ENCODE results near the gene CCDC190.

DNA sequence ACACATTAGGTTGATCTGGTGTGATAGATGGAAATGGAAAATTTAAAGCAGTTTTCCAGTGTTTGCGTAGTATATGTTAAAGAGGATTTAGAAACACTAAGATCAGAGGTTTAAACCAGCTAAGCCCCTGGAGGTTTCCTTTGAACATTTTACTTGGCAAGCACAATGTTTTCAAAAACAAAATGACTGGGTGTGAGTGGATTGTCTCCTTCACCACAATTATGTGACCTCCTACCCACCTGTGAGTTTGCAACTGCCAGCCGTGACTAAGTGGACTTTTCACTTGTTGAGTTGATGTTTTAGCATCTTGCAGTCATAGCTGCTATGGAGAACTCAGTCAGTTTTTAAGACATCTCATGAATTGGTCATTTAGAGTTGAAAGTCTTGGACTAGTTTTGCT, 4.7 kb downstream of the CCDC190 start:
- TF ChIP-seq, protein P1, sequence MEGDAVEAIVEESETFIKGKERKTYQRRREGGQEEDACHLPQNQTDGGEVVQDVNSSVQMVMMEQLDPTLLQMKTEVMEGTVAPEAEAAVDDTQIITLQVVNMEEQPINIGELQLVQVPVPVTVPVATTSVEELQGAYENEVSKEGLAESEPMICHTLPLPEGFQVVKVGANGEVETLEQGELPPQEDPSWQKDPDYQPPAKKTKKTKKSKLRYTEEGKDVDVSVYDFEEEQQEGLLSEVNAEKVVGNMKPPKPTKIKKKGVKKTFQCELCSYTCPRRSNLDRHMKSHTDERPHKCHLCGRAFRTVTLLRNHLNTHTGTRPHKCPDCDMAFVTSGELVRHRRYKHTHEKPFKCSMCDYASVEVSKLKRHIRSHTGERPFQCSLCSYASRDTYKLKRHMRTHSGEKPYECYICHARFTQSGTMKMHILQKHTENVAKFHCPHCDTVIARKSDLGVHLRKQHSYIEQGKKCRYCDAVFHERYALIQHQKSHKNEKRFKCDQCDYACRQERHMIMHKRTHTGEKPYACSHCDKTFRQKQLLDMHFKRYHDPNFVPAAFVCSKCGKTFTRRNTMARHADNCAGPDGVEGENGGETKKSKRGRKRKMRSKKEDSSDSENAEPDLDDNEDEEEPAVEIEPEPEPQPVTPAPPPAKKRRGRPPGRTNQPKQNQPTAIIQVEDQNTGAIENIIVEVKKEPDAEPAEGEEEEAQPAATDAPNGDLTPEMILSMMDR (optimal IDR thresholded peaks at IDR 0.05 in 1 of 3, IDR thresholded peaks at IDR 0.05 in 1 of 3, conservative IDR thresholded peaks at IDR 0.05 in 1 of 3; ENCODE audit: extremely low read depth in 1 of 3, insufficient read depth in 2 of 3, low read length in 3 of 3): no peak
- TF ChIP-seq EZH2 (IDR thresholded peaks at IDR 0.05; ENCODE audit: low read length): no peak
